DMS 273 treated with DMSO at 0.1 percent for 48 hours (cell line): ENCODE measurements around the gene CNN2.

Experiments
- DNase-seq: peaks from one replicate; lab custom pipeline; 2025; lab: John Stamatoyannopoulos, UW

Gene CNN2

DNA sequence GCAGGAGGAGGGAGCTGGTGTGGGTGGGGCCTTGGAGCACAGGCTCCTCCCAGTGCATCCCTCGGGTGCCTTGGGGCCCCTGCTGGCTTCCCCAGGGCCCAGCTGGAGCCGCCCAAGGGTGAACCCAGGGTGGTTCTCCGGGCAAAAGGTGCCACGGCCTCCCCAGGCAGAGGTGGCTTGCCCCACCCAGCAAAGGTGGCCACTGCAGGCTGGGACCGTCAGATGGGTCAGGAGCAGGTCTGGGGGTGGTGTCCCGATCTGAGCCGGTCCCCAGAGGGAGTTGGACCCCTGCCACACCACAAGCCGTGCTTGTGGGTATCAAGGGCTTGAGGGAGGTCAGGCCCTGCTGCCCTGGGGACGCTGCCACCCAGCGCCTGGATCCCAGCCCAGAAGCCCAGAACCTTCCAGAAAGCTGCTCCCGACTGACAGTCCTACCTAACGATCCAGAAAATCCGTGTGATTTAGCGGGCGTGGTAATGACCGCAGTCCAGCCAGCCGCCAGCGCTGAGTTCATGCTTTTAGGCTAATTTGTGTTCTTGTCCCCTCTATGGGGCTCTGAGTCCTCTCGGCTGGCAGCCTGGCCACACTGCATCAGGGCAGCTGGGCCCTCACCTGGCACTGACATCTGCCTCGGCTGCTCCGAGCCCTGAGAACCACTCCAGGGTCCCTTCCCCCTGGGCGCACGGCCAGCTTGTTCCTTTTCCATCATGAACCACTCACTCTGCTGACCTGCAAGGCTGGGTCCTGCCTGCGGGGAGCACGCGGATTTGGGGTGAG, 31.2 kb upstream of the CNN2 start:
- no peak for DNase-seq

DNA sequence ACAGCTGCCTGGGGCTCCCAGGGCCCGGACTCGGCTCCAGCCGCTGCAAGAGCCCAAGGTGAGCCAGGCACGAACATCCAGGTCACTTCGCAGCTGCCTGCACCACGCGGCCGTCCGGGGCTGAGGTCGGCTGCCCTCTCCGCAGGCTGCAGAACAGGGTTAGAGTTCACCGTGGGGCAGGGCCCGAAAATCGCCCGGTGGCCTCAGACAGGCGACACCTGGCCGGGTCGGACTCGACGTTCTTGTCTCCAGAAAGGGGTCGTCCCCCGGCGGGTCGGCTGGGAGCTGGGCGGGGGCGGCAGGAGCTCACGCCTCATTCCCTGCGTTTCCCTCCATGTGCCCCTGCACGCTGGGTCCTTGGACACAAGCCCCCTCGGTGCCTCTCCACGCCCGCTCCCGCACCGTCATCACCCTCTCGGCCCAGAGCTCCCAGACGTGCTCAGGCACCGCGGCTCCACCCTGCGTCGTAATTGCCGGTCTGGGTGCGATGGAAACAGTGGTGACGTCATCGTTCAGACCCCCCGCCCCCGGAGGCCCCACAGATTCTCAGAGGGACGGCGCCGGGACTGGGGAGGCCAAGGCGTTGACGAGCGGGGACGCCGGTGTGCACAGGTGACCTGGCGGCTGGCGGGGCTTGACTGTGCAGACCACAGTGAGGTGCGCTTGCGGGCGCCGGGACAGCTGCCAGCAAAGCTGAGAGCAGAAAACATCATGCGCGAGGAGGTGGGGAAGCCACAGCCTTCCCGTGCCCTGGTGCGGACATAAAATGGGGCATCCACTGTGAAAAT, 30.2 kb upstream of the CNN2 start:
- no peak for DNase-seq

DNA sequence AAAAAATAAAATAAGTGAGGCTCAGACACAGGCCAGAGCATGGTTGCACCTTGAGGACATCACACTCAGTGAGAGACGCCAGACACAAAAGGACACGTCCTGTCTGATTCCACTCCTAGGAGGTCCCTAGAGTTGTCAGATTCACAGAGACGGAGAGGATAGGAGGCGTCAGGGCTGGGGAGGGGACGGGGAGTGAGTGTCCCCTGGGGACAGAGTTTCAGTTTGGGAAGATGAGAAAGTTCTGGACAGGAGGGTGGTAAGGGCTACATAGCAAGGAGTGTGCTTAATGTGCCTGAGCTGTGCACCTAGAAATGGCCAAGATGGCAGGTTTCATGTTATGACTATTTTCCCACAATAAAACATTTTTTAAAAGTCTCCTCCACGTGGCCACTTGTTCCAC, 28.3 kb upstream of the CNN2 start:
- no peak for DNase-seq

DNA sequence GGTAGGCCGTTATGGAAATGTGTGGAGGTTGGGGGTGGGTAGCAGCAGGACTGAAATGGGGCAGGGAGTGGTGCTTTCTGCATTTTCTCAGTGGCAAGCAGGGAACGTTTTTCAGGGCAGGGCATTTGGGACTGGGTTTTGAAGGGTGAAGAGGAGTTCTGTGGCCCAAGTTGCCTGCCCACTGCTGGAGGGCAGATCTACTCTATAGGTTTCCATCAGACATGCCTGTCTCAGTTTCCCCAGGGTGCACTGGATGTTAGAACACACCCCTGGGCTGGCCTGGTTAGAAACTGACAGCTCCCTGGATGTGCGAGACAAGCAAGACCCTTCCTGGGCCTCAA, 27.1 kb upstream of the CNN2 start:
- no peak for DNase-seq

DNA sequence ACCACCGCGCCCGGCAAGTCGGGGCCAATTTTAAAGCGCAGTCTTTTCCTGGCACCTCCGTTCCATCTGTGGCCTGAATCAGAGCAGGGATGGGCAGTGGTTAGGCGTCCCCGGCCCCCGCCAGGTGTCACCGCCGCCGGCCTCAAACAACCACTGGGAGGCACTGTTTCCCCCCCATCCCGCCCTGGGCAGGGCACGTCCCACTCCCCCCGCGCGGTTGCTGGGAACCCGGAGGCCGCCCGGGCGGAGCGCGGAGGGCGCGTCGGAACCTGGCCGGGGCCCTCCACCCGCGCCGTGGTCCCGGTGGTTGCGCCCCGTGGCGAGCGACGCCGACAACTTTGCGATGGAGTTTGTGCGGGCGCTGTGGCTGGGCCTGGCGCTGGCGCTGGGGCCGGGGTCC, 26.3 kb upstream of the CNN2 start, which contains the start of gene GRIN3B:
GRIN3B (plus strand) TSS at position 325 of the 400 bp plus-strand sequence; CDS start at position 344, 19 bp downstream.
- DNase-seq = peak; percentile 39

DNA sequence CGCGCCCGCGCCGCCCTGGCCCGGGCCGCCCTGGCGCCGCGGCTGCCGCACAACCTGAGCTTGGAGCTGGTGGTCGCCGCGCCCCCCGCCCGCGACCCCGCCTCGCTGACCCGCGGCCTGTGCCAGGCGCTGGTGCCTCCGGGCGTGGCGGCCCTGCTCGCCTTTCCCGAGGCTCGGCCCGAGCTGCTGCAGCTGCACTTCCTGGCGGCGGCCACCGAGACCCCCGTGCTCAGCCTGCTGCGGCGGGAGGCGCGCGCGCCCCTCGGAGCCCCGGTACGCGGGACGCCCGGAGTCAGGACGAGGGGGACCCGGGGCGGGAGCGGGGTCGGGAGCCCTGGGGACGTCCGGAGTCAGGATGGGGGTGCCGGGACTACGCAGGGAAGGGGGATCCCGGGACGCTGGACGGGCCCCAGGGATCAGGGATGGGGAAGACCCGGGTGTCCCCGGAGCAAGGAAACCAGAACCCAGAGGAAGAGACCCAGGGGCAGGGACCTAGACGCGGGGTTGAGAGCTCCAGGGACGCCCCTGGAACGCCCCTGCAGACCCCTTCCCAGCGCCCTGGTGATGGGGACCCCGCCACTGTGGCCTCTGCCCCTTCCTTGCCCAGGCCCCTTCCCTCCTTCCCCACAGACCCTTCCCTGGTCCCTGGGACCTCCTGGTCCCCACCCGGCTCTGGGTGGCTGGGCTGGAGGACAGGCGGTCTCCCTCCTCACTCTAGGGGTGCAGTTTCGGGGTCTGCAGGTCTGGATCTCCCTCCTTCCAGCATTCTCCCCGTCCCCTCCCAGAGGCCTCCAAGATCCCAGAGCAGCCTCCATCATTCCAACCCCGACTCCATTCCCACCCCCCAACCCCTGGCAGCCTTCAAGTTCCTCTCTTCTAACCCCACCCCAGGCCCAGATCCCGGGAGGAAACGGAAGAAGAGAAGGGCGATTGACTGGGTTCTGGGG, 25.5 kb upstream of the CNN2 start:
- no peak for DNase-seq

DNA sequence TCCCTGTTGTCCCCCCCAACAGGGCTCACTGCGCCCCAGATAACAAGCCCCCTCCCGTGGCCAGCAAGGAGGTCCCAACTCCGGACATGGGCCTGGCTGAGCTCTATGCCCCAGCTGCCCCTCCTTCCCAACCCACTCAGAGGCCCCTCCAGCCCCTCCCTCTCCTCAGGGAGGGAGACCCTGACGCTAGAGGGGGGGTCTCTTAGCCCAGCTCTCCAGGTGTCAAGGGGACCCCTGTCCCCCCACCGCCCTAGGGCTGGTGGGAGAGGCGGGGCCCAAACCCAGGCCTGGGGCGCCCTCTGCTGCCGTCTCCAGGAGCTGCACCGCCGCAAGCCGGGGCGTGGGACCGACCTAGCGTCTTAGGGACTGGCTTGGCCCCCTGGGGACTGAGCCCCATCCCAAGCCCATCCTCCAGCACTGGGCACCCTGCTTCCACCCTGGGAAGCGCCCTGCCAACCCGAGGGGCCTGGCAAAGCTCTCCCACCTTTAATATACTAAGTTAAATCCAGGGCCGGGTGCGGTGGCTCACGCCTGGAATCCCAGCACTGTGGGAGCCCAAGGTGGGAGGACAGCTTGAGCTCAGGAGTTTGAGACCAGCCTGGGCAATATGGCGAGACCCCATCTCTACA, 24.8 kb upstream of the CNN2 start:
- no peak for DNase-seq

DNA sequence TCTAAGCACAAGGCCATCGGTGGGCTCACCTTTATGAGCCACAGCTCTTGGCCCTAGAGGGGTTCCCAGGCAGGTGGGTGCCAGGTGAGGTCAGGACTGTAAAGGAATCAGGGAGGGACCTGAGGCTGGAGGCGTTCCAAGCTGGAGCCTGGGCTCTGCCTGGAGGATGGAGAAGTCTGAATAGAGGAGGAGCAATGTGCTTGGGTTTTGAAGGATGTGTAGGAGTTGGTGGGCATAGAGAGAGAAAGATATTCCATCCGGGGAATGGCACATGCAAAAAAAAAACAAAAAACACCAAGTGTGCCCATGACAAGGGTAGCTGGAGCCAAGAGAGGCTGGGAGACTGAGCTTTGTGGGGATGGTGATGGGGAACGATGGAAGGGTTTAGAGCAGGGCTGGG, 23.8 kb upstream of the CNN2 start:
- DNase-seq = no peak

DNA sequence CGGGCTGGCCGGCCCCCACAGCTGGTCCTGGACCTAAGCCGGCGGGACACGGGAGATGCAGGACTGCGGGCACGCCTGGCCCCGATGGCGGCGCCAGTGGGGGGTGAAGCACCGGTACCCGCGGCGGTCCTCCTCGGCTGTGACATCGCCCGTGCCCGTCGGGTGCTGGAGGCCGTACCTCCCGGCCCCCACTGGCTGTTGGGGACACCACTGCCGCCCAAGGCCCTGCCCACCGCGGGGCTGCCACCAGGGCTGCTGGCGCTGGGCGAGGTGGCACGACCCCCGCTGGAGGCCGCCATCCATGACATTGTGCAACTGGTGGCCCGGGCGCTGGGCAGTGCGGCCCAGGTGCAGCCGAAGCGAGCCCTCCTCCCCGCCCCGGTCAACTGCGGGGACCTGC, 23.1 kb upstream of the CNN2 start:
- DNase-seq = no peak

DNA sequence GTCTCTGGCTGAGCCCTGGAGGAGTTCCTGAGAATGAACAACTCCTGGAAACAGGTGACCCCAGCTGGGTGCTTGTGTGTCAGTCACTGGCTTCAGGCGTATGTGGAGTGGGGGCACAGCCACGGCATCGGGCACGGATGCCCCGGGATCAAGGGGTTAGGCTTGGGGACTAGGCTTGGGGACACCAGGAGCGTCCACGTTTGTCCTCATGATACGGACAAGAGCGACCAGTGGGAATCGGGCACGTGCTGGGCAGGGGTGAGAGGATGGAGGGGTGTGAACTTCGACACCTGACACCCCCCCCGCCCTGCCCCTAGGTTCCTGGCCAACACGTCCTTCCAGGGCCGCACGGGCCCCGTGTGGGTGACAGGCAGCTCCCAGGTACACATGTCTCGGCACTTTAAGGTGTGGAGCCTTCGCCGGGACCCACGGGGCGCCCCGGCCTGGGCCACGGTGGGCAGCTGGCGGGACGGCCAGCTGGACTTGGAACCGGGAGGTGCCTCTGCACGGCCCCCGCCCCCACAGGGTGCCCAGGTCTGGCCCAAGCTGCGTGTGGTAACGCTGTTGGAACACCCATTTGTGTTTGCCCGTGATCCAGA, 22.1 kb upstream of the CNN2 start:
- no peak for DNase-seq

DNA sequence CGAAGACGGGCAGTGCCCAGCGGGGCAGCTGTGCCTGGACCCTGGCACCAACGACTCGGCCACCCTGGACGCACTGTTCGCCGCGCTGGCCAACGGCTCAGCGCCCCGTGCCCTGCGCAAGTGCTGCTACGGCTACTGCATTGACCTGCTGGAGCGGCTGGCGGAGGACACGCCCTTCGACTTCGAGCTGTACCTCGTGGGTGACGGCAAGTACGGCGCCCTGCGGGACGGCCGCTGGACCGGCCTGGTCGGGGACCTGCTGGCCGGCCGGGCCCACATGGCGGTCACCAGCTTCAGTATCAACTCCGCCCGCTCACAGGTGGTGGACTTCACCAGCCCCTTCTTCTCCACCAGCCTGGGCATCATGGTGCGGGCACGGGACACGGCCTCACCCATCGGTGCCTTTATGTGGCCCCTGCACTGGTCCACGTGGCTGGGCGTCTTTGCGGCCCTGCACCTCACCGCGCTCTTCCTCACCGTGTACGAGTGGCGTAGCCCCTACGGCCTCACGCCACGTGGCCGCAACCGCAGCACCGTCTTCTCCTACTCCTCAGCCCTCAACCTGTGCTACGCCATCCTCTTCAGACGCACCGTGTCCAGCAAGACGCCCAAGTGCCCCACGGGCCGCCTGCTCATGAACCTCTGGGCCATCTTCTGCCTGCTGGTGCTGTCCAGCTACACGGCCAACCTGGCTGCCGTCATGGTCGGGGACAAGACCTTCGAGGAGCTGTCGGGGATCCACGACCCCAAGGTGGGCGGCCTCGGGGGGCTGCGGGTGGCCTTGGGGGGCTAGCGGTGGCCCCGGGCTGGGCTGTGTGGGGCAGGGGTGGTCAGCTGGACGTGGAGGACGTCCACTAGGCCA, 21.4 kb upstream of the CNN2 start:
- DNase-seq = no peak

DNA sequence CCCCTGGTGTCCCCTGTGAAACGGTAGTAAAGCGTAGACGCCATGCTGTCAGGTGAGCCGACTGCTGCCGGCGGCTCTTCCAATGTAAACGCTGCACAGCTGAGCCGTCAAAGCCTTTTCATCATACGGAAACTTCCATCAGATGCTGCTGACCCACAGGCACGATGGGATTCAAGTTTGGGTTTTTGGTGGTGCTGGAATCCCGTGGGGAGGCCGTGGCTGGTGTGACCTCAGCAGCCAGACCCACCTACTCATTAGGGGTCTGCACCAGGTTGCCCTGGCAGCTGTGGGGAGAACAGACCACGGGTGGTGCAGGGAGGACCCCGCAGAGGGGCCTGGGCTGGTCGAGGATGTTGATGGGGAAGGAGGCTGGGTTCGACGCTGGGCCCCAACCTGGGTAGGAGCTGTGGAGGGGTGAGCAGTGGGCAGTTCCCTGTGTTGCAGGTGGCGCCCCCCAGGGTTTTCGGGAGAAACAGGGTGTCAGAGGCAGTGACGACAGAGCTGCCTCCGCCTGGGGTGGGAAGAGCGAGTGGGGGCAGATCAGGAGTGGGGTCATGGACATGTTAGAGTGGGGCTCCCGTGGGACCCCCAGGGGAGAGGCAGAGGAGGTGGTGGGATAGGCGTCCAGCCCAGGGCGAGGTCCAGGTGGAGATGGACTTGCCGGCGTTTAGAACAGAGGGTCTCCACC, 19.6 kb upstream of the CNN2 start:
- no peak for DNase-seq

DNA sequence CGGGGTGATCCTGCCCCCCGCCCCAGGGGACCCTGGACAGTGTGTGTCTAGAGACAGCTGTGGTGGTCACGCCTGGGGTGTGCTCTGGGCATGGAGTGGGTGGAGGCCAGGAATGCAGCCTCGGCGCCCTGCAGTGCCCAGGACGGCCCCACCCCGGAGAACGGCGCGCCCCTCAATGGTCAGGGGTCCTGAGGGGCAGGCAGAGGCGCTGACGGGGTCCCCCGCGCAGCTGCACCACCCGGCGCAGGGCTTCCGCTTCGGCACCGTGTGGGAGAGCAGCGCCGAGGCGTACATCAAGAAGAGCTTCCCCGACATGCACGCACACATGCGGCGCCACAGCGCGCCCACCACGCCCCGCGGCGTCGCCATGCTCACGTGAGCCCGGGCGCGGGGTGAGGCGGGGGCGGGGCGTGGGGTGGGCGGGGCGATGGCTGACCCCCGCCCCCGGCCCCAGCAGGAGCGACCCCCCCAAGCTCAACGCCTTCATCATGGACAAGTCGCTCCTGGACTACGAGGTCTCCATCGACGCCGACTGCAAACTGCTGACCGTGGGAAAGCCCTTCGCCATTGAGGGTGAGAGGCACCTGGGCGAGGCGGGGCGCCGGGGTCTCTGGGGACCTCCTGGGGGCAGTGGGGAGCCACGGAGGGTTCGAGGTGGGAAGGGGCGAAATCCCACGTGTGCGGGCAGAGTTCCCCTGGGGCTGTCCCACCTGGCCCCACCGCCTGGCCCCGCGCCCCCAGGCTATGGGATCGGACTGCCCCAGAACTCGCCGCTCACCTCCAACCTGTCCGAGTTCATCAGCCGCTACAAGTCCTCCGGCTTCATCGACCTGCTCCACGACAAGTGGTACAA, 18.8 kb upstream of the CNN2 start:
- no peak for DNase-seq

DNA sequence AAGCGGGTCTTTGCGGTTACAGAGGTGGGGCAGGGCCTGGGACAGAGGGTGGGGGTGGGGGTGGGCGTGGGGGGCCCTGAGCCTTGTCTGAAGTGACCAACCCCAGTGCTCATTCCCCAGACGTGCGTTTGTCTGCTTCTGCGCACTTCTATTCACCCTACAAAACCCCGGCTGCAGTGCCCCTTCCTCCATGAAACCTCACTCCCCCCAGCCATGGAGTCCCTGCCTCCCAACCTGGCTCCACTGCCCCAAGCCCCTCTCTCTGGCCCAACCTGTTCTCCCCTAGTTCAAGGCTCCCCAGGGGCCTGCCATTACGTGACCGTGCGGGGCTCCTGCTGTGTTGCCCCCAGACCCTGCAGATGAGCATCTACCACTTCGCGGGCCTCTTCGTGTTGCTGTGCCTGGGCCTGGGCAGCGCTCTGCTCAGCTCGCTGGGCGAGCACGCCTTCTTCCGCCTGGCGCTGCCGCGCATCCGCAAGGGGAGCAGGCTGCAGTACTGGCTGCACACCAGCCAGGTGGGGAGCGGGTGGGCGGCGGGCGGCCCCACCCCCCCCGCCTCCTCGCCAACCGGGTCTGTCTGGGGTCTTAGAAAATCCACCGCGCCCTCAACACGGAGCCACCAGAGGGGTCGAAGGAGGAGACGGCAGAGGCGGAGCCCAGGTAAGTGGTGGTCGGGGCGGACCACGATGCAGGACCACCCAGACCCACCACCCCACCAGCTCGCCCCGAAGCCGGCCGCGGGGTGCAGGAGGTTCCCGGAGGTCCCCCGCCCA, 18.0 kb upstream of the CNN2 start:
- no peak for DNase-seq

DNA sequence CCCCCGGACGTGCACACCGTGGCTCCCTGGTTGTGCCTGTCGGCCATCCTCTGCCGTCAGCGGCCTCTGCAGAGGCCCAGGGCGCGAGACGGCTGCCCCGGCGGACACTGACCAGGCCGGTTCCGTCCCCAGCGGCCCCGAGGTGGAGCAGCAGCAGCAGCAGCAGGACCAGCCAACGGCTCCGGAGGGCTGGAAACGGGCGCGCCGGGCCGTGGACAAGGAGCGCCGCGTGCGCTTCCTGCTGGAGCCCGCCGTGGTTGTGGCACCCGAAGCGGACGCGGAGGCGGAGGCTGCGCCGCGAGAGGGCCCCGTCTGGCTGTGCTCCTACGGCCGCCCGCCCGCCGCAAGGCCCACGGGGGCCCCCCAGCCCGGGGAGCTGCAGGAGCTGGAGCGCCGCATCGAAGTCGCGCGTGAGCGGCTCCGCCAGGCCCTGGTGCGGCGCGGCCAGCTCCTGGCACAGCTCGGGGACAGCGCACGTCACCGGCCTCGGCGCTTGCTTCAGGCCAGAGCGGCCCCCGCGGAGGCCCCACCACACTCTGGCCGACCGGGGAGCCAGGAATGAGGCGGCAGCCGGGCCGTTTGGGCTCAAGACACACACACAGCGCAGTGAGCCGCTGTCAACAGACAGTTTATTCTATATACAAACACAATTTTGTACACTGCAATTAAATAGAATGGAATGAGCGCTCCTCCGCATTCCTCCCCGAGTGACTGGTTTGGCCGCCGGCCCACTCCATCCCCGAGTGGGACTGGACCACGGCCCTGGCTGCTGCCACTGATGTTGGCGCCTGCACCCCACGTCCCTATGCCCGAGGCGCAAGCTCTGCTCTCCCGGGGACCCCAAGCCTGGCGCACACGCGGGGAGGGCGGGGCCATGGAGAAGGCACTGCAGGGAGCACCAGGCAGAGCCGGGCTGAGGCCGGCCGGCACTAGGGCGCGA, 17.1 kb upstream of the CNN2 start:
- no peak for DNase-seq

DNA sequence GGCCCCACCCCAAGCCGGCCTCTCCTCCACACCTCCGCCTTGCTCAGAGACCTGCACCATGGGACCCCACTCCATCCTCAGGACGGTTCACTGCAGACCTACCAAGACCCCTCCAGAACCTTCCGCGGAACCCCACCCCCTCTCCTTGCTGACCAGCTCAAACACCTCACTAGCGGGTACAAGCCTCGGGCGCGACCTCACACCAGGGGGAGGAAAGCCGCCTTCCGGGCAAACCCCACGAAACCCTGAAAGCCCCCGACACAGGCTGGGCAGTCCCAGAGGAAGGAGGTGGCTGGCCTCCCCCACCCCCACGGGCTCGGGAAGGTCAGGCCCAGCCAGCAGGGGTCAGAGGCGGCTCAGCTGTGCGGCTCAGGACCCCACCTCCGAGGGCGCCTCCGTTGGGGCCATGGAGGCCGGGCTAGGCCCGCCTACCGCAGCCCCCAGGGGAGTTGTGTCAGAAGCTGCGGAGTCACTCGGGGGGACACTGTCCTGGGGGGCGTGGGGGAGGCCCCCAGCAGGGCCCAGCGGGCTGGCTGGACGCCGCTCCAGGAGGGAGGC, 16.3 kb upstream of the CNN2 start:
- no peak for DNase-seq
